Measurements from ENCODE around the gene CELSR3. TPM values are rescaled to one million over a fixed set of nuclear protein-coding genes. Genes with fewer than 3 reads are reported as not detected.

Gene CELSR3
- total RNA-seq, 2 donors from 2014 or later: 20.7 to 30.1 TPM

DNA sequence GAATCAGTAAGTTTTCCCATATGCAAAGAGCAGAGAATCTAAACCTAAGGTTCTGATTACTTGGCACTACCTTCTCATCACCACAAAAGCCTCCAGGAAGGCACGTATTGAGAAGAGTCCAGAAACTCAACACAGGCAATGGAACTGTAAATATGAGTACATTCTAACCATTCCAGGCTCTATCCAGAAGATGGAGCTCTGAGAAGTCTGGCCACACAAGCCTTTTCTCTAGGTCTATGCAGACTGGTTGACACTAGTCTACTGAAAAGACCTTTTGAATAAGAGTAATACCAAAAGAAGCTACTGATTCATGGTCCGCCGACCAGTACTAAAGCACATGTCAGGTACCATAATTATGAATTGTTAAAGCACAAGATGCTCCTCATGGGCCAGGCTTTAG, 35.3 kb upstream of the CELSR3 start:
- no peak overlapping the region for H3K9ac ChIP-seq (ENCODE audit: extremely low read depth, low read length, poor library complexity, severe bottlenecking)
- no peaks in the 10 kb centered on the region for H3K27me3 ChIP-seq (ENCODE audit: control insufficient read depth, insufficient read depth, low read length, poor library complexity, severe bottlenecking)
- Mint-ChIP-seq H3K36me3 (ENCODE audit: low read depth) (peaks cover 67% of the 10 kb centered on the region), H3K9me3 (no peaks in the 10 kb centered on the region), H3K27me3 (ENCODE audit: insufficient read depth) (no peaks in the 10 kb centered on the region), H3K4me3 (no peak overlapping the region), H3K4me1 (peaks cover 17% of the 10 kb centered on the region), H3K27ac (no peak overlapping the region)
- no peak overlapping the region for H3K4me3 ChIP-seq (ENCODE audit: low read length)
- no peaks in the 10 kb centered on the region for H3K9me3 ChIP-seq (ENCODE audit: control insufficient read depth, low read length)
- H3K4me1 ChIP-seq (ENCODE audit: control insufficient read depth, insufficient read depth, low read length): no peaks in the 10 kb centered on the region
- no peak overlapping the region for H3K27ac ChIP-seq (ENCODE audit: low read depth, low read length)
- no peak for DNase-seq
- TF ChIP-seq, protein P1, sequence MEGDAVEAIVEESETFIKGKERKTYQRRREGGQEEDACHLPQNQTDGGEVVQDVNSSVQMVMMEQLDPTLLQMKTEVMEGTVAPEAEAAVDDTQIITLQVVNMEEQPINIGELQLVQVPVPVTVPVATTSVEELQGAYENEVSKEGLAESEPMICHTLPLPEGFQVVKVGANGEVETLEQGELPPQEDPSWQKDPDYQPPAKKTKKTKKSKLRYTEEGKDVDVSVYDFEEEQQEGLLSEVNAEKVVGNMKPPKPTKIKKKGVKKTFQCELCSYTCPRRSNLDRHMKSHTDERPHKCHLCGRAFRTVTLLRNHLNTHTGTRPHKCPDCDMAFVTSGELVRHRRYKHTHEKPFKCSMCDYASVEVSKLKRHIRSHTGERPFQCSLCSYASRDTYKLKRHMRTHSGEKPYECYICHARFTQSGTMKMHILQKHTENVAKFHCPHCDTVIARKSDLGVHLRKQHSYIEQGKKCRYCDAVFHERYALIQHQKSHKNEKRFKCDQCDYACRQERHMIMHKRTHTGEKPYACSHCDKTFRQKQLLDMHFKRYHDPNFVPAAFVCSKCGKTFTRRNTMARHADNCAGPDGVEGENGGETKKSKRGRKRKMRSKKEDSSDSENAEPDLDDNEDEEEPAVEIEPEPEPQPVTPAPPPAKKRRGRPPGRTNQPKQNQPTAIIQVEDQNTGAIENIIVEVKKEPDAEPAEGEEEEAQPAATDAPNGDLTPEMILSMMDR (conservative IDR thresholded peaks at IDR 0.05): no peak
- peaks cover 80% of the 10 kb centered on the region for H3K36me3 ChIP-seq (ENCODE audit: control insufficient read depth, insufficient read depth, low read length)
- 97 to 100% methylated on average over 3 of the region's 3 CpGs for WGBS, 2 experiments (ENCODE audit: insufficient coverage in 1 of 2, insufficient read length in 1 of 2)

DNA sequence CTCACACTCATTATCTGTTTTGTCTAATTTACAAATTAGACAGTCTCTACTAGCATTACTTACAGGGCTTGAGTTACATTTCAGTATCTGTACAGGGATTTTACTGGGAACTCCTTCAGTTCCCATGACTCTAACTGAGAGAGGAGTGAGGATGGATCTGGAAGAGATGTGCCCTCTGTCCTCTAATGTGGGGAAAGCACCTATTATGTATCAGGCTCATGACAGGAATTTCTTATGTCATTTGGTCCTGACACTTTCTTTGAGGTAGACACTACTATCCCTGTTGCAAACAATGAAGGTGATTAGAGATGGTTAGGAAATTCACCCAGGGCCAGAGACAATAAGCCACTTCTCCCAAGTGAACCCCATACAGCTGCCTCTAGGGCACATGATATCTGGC, 33.9 kb upstream of the CELSR3 start:
- H3K27ac ChIP-seq (ENCODE audit: low read depth, low read length): no peak overlapping the region
- no peaks in the 10 kb centered on the region for H3K4me1 ChIP-seq (ENCODE audit: control insufficient read depth, insufficient read depth, low read length)
- no peaks in the 10 kb centered on the region for H3K27me3 Mint-ChIP-seq (ENCODE audit: insufficient read depth)
- TF ChIP-seq, protein P1 (conservative IDR thresholded peaks at IDR 0.05): no peak
- no peak overlapping the region for H3K4me3 ChIP-seq (ENCODE audit: low read length)
- no peaks in the 10 kb centered on the region for H3K9me3 Mint-ChIP-seq
- peaks cover 68% of the 10 kb centered on the region for H3K36me3 Mint-ChIP-seq (ENCODE audit: low read depth)
- peaks cover 82% of the 10 kb centered on the region for H3K36me3 ChIP-seq (ENCODE audit: control insufficient read depth, insufficient read depth, low read length)
- H3K4me1 Mint-ChIP-seq: peaks cover 11% of the 10 kb centered on the region
- no peaks in the 10 kb centered on the region for H3K9me3 ChIP-seq (ENCODE audit: control insufficient read depth, low read length)
- no peaks in the 10 kb centered on the region for H3K27me3 ChIP-seq (ENCODE audit: control insufficient read depth, insufficient read depth, low read length, poor library complexity, severe bottlenecking)
- no peak overlapping the region for H3K9ac ChIP-seq (ENCODE audit: extremely low read depth, low read length, poor library complexity, severe bottlenecking)
- no peak for DNase-seq
- H3K4me3 Mint-ChIP-seq: no peak overlapping the region
- peak overlapping the region; percentile 75 for H3K27ac Mint-ChIP-seq

DNA sequence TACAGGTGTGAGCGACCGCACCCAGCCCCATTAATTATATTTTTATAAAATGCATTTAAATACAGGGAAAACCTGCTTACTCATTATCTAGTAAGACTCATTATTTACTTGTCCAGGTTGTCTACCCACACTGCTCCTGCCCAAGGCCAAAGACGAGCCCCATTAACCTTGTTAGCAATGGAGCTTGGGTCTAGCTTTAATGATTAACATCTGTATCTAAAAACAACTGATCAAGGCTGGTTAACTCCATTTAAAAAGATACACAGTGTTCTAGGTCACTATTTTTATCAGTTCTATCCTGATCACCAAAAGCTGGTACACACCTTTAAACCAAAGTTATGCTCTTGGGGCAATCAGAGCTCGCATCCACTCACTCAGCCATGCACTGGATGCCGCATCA, 33.5 kb upstream of the CELSR3 start:
- Histone ChIP-seq H3K9me3 (ENCODE audit: control insufficient read depth, low read length) (no peaks in the 10 kb centered on the region), H3K36me3 (ENCODE audit: control insufficient read depth, insufficient read depth, low read length) (peaks cover 85% of the 10 kb centered on the region), H3K4me3 (ENCODE audit: low read length) (no peak overlapping the region), H3K27ac (ENCODE audit: low read depth, low read length) (no peak overlapping the region), H3K27me3 (ENCODE audit: control insufficient read depth, insufficient read depth, low read length, poor library complexity, severe bottlenecking) (no peaks in the 10 kb centered on the region), H3K9ac (ENCODE audit: extremely low read depth, low read length, poor library complexity, severe bottlenecking) (no peak overlapping the region), H3K4me1 (ENCODE audit: control insufficient read depth, insufficient read depth, low read length) (no peaks in the 10 kb centered on the region)
- WGBS, 2 experiments (ENCODE audit: insufficient coverage in 1 of 2, insufficient read length in 1 of 2): 88 to 98% methylated on average over 3 to 5 of the region's 5 CpGs
- DNase-seq: no peak
- peaks cover 71% of the 10 kb centered on the region for H3K36me3 Mint-ChIP-seq (ENCODE audit: low read depth)
- H3K4me3 Mint-ChIP-seq: no peak overlapping the region
- H3K27me3 Mint-ChIP-seq (ENCODE audit: insufficient read depth): no peaks in the 10 kb centered on the region
- no peaks in the 10 kb centered on the region for H3K9me3 Mint-ChIP-seq
- peaks cover 11% of the 10 kb centered on the region for H3K4me1 Mint-ChIP-seq
- H3K27ac Mint-ChIP-seq: peak overlapping the region; percentile 75
- TF ChIP-seq, protein P1 (conservative IDR thresholded peaks at IDR 0.05): no peak
